Loucy (cell line): ENCODE results near the gene TMEM178B.

Experiments used
- H2AFZ ChIP-seq: fragments of 200-600 bp; sonication (generic); 2 replicates; pipeline ENCODE4 v1.6.0; 2016; ENCODE audit warnings: antibody characterized with exemption, mild to moderate bottlenecking, low read length, moderate library complexity
- H3F3A ChIP-seq: fragments of 200-600 bp; 2 replicates; pipeline ENCODE4 v1.6.0; 2016; ENCODE audit warnings: antibody characterized with exemption, low read depth, mild to moderate bottlenecking
- H3K27me3 ChIP-seq: fragments of 200-600 bp; sonication (generic); 2 replicates; pipeline ENCODE4 v1.6.1; 2014; ENCODE audit warnings: low read length, mild to moderate bottlenecking; ENCODE audit not compliant: insufficient read depth, poor library complexity, severe bottlenecking
- H3K36me3 ChIP-seq: fragments of 200-600 bp; sonication (generic); 2 replicates; pipeline ENCODE4 v1.6.1; 2016; ENCODE audit warnings: low read length; ENCODE audit not compliant: insufficient read depth
- H3K4me1 ChIP-seq: fragments of 200-600 bp; sonication (generic); 2 replicates; pipeline ENCODE4 v1.5.1; 2014; ENCODE audit warnings: low read length, mild to moderate bottlenecking; ENCODE audit not compliant: insufficient read depth, poor library complexity, severe bottlenecking
- H3K4me2 ChIP-seq: fragments of 200-600 bp; sonication (generic); 2 replicates; pipeline ENCODE4 v1.6.0; 2014; ENCODE audit warnings: antibody characterized with exemption, low read length, low read depth, mild to moderate bottlenecking; ENCODE audit not compliant: poor library complexity, severe bottlenecking
- H3K4me3 ChIP-seq: fragments of 200-600 bp; sonication (generic); 2 replicates; pipeline ENCODE4 v1.5.1; 2014; ENCODE audit warnings: low read length, mild to moderate bottlenecking, mixed read lengths; ENCODE audit not compliant: poor library complexity, severe bottlenecking
- H3K79me2 ChIP-seq: fragments of 200-600 bp; sonication (generic); 2 replicates; pipeline ENCODE4 v1.6.1; 2014; ENCODE audit warnings: low read length; ENCODE audit not compliant: insufficient read depth
- H3K9ac ChIP-seq: fragments of 200-600 bp; sonication (generic); 2 replicates; pipeline ENCODE4 v1.6.0; 2014; ENCODE audit warnings: mild to moderate bottlenecking, low read depth, low read length, moderate library complexity; ENCODE audit not compliant: poor library complexity, severe bottlenecking
- H3K9me2 ChIP-seq: fragments of 200-600 bp; sonication (generic); replicated peaks from 2 replicates; pipeline ENCODE4 v1.6.1; 2016; ENCODE audit warnings: low read depth, low read length, mixed read lengths
- H3K9me3 ChIP-seq: fragments of 200-600 bp; sonication (generic); 2 replicates; pipeline ENCODE4 v1.6.1; 2014; ENCODE audit warnings: mild to moderate bottlenecking, antibody characterized with exemption, low read length, low read depth; ENCODE audit not compliant: insufficient read depth
- H4K20me1 ChIP-seq: fragments of 200-600 bp; sonication (generic); 2 replicates; pipeline ENCODE4 v1.6.0; 2014; ENCODE audit warnings: antibody characterized with exemption, low read length, mild to moderate bottlenecking; ENCODE audit not compliant: insufficient read depth, poor library complexity, severe bottlenecking
- EZH2phosphoT487 ChIP-seq: fragments of 200-600 bp; IDR thresholded peaks from 2 replicates; pipeline ENCODE4 v1.6.1; 2018; ENCODE audit warnings: antibody characterized with exemption, mild to moderate bottlenecking, moderate library complexity, borderline replicate concordance
- TF ChIP-seq, protein P1 (sequence below): fragments of 200-600 bp; sonication (generic); conservative IDR thresholded peaks from 2 replicates; pipeline ENCODE4 v1.5.1; 2014; ENCODE audit warnings: mild to moderate bottlenecking, antibody characterized with exemption, low read length

TMEM178B gene

DNA sequence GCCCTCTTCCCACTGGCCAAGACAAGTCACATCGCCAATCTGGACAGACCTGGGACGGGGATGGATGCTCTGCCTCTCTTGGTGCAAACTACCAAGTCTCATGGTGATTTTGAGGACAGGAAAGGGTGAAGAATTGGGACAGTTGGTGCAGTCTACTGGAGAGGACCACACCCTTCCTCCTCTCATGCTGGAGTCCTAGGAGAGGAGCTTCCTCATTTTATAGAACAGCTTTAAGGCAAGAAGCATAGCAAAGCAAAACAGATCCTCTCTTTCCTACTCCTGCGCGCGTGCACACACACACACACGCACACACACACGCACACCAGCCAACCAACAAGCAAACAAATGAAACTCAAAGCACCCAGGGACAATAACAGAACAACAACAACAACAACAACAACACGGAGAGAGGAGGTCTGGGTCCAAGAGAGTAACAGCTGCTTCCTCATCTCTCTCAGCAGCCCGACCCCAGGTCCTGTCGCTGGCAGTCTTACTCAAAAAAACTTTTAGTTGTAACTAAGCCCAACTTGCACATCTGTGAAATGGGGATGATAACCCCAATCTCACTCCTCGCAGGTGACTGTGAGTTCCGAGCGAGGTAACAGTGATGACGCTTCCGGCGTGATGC is 83.4 kb downstream of the TMEM178B start:
- no peak overlapping the region for H3K9ac ChIP-seq
- H3K4me2 ChIP-seq = no peak overlapping the region
- H3K4me1 ChIP-seq = no peaks in the 10 kb centered on the region
- no peaks in the 10 kb centered on the region for H3K9me3 ChIP-seq
- H3K79me2 ChIP-seq = no peaks in the 10 kb centered on the region
- no peaks in the 10 kb centered on the region for H3K9me2 ChIP-seq
- H3K4me3 ChIP-seq = no peak overlapping the region
- no peaks in the 10 kb centered on the region for H3F3A ChIP-seq
- H2AFZ ChIP-seq = no peak overlapping the region
- no peaks in the 10 kb centered on the region for H3K27me3 ChIP-seq
- H4K20me1 ChIP-seq = no peaks in the 10 kb centered on the region
- no peak for TF ChIP-seq EZH2phosphoT487
- TF ChIP-seq, protein P1, sequence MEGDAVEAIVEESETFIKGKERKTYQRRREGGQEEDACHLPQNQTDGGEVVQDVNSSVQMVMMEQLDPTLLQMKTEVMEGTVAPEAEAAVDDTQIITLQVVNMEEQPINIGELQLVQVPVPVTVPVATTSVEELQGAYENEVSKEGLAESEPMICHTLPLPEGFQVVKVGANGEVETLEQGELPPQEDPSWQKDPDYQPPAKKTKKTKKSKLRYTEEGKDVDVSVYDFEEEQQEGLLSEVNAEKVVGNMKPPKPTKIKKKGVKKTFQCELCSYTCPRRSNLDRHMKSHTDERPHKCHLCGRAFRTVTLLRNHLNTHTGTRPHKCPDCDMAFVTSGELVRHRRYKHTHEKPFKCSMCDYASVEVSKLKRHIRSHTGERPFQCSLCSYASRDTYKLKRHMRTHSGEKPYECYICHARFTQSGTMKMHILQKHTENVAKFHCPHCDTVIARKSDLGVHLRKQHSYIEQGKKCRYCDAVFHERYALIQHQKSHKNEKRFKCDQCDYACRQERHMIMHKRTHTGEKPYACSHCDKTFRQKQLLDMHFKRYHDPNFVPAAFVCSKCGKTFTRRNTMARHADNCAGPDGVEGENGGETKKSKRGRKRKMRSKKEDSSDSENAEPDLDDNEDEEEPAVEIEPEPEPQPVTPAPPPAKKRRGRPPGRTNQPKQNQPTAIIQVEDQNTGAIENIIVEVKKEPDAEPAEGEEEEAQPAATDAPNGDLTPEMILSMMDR = no peak
- no peaks in the 10 kb centered on the region for H3K36me3 ChIP-seq

DNA sequence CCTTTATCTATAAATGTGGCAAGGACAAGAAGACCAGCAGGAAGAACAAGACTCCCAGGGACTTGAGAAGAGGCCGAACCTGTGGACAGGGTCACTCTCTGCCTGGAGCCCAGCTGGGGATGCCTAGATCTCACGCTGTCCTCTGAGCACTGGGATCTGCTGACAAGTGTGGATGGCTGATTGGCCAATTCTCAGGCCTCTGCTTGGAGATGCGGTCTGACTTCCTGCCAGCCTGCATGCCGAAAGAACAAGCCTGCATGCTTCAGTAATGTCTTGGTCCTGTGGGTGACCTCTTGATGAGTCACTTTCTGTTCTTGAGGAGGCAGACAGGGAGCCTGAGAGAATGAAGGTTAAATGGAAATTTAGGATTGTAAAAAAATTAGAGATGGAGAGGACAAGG is 84.7 kb downstream of the TMEM178B start:
- Histone ChIP-seq H3K9me2 (no peaks in the 10 kb centered on the region), H3F3A (no peaks in the 10 kb centered on the region), H3K9ac (no peak overlapping the region), H2AFZ (no peak overlapping the region), H3K4me3 (no peak overlapping the region), H3K36me3 (no peaks in the 10 kb centered on the region), H3K9me3 (no peaks in the 10 kb centered on the region), H3K4me2 (no peak overlapping the region), H3K4me1 (no peaks in the 10 kb centered on the region), H3K27me3 (no peaks in the 10 kb centered on the region), H3K79me2 (no peaks in the 10 kb centered on the region), H4K20me1 (no peaks in the 10 kb centered on the region)
- TF ChIP-seq, protein P1 = no peak
- TF ChIP-seq EZH2phosphoT487 = no peak

DNA sequence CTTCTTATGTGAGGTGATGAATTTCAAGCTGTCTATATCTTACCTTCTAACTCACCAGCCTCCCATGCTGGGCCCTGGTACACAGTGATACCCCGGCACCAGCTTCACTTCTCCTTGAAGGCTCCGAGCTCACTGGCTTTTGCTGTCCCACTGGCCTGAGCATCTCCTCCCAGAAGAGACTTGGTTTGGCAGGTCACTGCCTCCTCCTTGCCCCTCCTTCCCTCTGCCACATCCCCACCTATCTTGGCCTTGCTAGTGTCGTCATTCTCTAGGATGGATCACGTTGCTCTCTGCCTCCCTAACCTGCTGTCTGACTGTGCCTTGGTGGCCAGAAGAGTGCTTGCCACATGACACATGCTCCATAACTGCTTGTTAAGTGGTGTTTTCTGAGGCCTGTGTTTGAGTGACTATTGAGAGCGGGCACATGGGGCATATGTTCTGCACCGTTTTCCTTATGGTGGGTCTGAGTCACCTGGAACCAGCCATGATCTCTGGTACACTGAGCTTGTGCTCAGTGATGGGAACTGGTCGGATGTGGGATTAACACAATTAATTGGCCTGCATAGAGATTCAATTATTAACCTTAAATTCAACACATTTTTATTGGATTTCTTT is 86.5 kb downstream of the TMEM178B start:
- Histone ChIP-seq H3K9me2 (no peaks in the 10 kb centered on the region), H3F3A (no peaks in the 10 kb centered on the region)
- no peak for TF ChIP-seq EZH2phosphoT487
- TF ChIP-seq, protein P1 = no peak

More for the DNA sequence above, 86.5 kb downstream of the TMEM178B start:
- no peak overlapping the region for H2AFZ ChIP-seq
- no peaks in the 10 kb centered on the region for H3K79me2 ChIP-seq
- no peaks in the 10 kb centered on the region for H3K9me3 ChIP-seq
- H4K20me1 ChIP-seq = no peaks in the 10 kb centered on the region
- H3K4me2 ChIP-seq = no peak overlapping the region
- H3K27me3 ChIP-seq = no peaks in the 10 kb centered on the region
- H3K4me1 ChIP-seq = no peaks in the 10 kb centered on the region
- H3K4me3 ChIP-seq = no peak overlapping the region
- H3K36me3 ChIP-seq = no peaks in the 10 kb centered on the region
- no peak overlapping the region for H3K9ac ChIP-seq
